Activated CD4-positive, alpha-beta T cell treated with anti-CD3 and anti-CD28 coated beads for 24 hours (primary cell): ENCODE data around the gene PLEKHA1.

ENCODE experiments used
- DNase-seq, 2 donors: peaks; one replicate each; pipeline ENCODE4 v3.0.0-alpha.2; 2020; ENCODE audit warnings: low read depth in 2 of 2

PLEKHA1 gene

DNA sequence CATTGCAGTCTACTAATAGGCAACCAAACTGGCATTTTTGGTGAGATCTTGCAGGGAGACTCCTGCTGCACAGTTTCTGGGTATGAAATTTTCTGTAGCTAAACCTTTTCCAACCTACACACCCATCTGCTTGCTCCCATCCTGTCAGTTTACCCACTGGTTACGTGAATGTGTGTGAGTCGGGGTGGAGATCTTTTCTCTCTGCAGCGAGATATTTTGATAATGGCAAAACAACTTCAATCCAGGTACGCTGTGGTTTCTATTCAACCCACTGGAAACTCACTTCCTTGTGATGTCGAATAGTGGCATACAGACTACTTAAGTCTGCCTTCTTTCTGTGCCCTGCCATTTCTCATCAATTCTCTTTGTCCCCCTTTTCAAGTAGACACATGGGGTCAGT, 4.5 kb downstream of the PLEKHA1 start:
- no peak for DNase-seq

DNA sequence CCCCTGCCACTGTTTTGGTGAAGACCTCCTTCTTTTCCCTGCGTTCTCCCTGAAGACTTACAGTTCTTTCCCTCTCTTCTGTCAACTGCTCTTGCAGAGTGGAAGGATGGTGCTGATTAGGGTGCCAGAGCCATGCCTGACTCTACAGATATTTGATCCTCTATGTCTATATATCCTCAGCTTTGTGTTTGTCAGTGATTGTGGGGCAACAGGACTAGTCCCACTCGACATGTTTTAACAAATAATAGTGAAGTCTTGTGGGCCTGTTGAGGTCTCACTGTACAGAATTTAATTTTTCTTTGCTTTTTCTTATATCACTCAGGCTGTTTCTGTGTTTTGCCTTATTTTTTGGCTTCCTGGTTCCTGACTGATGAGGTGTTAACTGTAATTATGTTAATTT, 5.0 kb downstream of the PLEKHA1 start:
- no peak for DNase-seq

DNA sequence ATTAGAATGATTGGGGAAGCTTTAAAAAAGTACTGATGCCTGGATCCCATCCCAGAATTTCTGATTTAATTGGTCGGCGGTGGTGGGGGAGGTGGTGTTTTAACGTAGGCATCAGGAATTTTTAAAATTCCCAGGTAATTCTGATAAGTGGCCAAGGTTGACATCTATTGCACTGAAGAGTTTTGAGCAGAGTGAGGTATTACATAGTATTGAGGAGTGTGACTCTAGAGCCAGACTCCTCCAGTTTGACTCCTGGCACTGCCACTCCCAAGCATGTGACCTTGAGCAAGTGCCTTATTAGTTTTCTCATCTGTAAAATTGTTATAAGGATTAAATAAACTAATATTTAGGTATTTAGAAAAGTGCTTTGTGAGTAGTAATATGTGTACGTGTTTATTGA, 6.2 kb downstream of the PLEKHA1 start:
- no peak for DNase-seq

DNA sequence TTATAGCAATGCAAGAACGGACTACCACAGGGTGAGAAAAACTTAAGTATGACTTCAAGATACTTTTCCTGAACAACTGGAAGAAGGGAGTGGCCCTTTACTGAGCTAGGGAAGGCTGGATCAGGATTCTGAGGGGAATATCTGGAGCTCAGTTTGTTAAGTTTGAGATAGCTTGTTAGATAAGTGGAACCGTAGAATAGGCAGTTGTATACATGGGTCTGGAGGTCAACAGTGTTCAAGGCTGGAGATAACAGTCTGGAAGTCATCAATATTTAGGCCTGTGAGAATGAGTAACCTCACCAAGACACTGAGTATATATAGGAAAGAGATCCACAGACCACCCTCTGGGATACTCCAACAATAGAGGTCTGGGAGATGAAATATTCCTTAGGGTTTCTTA, 7.2 kb downstream of the PLEKHA1 start:
- no peak for DNase-seq

DNA sequence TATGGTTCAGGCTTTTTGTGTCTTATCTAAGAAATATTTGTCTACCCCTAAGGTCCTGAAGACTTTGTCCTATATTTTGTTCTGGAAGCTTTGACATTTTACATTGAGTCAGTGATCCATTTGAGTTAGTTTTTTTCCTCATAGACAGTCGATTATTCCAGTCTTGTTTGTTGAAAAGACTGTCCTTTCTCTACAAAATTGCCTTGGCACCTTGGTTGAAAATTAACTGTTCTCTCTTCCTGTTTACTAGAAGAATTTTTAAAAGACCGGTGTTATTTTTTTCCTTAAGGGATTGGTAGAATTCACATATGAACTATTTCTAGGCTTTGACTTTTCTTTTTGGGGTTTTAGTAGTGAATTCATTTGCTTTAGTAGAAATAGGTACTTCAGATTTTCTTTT, 12.0 kb downstream of the PLEKHA1 start:
- no peak for DNase-seq

DNA sequence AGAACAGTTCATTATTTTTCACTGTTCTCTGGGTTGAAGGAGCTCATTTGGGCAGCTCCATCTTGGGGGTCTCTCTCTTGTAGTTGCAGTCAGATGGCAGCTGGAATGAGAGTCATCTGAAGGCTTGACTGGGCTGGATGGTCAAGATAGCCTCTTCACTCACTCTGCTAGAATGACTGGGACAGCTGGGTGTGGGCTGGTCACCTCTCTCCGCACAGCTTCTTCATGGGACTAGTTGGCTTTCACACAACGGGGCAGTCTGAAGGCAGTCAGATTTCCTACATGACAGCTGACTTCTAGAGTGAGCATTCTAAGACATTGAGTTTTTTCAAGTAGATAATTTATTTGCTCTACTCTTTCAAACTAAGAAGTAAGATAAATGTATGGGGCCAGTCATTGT, 13.1 kb downstream of the PLEKHA1 start:
- DNase-seq, result no peak

DNA sequence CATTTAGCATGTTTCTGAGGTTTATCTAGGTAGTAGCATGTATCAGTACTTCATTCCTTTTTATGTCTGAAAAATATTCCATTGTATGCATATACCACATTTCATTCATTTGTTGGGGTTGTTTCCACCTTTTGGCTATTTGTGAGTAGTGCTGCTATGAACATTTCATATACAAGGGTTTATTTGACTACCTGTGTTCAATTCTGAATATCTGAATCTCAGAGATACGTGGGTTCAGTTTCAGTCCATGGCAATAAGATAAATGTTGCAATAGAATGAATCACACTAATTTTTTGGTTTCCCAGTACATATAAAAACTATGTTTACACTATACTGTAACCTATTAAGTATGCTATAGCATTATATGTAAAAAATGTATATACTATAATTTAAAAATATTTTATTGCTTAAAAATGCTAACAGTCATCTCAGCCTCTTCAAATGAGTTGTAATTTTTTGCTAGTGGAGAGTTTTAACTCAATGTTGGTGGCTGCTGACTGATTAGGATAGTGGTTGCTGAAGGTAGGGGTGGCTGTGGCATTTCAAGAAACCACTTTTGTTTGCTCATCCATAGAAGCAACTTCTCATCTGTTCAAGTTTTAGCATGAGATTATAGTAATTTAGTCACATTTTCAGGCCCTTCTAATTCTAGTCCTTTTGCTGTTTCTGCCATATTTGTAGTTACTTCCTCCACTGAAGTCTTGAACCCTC, 13.9 kb downstream of the PLEKHA1 start:
- DNase-seq, result no peak

DNA sequence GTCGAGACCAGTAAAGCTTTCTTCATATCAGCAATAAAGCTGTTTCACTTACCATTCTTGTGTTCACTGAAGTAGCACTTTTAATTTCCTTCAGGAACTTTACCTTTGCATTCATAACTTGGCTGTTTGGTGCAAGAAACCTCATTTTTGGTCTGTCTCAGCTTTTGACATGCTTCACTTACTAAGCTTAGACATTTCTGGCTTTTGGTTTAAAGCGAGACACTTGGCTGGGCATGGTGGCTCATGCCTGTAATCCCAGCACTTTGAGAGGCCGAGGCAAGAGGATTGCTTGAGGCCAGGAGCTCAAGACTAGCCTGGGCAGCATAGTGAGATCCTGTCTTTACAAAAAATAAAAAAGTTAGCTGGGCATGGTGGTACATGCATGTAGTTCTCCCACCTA, 15.8 kb downstream of the PLEKHA1 start:
- no peak for DNase-seq

DNA sequence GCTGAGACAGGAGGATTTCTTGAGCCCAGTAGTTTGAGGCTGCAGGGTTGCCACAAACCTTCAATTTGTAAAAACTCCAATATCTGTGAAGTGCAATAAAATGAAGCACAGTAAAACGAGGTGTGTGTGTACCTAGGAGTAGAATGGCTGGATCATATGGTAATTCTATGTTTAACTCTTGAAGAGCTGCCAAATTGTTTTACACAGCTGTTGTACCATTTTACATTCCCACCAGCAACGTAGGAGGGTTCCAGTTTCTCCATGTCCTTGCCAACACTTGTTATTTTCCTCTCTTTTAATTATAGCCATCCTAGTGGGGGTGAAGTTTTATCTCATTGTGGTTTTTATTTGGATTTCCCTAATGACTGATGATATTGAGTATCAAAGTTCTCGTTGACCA, 16.2 kb downstream of the PLEKHA1 start:
- no peak for DNase-seq

DNA sequence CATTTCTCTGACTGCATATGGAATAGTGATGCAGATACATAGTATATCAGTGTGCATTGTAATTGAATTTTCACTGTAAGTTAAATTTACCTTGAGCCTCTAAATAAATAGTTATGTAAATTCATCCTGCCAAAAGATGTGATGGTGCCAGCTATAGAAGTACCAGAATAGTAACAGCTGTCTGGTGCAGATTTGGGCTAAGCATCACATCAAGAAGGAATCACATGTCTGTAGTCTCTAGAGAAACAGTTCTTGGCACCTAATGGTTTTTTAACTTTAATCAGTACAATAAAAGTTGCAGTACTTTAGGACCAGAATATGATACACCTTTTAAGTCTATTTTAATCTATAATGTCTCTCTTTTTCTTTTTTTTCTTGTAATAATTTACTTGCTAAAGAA, 17.4 kb downstream of the PLEKHA1 start:
- DNase-seq, result no peak

DNA sequence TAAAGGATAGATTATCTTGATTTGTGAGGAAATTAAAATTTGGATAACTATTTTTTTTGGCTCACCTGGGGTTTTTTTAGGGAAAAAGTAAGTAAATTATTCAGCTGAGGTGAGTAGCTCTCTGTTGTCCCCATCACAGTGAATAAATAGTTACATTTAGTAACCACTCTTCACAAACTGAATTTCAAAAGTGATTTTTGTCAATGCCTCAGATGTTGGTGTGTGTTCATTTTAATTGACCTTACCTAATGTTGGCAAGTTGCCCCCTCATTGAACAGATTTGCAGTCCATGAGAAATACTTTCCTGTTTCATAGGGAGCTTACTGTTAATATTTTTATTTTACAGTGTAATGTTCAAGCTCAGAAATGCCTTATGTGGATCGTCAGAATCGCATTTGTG, 18.3 kb downstream of the PLEKHA1 start:
- no peak for DNase-seq

DNA sequence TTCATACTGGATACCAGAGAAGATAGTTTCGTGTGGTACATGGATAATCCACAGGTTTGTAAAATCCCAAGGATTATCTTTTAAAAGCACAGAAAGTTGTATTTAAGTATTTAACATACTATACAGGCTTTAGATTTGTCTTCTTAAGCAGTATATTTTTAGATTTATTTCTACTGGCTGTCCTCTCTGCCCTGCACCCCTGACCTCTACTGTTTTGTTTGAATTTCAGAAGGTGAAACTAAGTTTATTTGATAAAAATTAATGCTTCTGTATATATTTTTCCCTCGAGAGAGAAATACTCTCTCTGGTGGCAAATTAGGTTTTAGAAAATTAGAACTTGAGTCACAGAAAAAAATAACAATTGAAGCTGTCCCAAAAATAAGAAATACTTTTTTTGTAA, 18.8 kb downstream of the PLEKHA1 start:
- no peak for DNase-seq

DNA sequence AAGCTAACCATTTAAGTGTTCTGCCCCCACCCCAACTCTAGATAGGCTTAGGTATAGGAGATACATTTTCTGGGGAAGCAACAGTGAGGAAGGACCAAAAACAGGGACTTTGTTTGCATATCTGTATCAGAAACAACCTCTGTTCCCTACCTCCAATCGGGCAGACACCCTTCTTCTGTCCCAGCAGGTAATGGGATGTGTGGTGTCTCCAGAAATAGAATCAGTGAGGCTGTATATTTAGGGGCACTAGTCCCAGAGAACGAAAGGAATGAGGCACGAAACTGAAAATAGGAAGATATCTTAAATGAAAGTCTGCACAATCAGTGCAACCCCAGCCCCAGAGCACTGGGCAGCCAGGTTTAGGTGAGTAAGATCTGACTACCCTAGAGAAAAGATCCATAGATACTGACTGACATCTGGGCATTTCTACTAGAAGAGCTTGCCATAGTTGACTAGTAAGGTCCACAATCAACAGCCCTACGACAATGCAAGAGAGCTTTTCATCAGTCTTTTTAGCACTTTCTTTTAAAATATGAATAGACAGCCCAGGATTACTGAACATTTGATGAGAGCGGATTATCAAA, 28.1 kb downstream of the PLEKHA1 start:
- no peak for DNase-seq

DNA sequence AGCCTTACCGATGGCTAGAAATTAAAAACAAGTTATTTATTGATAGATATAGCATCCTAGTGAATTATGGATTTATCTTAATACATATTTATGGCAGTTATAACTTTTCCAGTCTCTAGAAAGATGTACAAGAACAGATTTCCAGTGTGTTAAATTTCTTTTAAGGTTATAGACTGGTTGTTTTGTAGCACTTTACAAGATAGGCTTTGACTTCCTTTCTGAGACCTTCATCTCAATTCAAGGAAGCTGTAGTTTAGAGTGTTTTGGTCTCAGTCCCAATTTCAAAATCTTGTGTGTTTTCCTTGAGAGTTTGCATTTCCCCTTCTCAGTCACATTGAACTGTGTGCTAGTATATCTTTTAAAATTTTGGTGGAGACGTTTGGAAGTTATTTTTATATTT, 30.1 kb downstream of the PLEKHA1 start:
- no peak for DNase-seq

DNA sequence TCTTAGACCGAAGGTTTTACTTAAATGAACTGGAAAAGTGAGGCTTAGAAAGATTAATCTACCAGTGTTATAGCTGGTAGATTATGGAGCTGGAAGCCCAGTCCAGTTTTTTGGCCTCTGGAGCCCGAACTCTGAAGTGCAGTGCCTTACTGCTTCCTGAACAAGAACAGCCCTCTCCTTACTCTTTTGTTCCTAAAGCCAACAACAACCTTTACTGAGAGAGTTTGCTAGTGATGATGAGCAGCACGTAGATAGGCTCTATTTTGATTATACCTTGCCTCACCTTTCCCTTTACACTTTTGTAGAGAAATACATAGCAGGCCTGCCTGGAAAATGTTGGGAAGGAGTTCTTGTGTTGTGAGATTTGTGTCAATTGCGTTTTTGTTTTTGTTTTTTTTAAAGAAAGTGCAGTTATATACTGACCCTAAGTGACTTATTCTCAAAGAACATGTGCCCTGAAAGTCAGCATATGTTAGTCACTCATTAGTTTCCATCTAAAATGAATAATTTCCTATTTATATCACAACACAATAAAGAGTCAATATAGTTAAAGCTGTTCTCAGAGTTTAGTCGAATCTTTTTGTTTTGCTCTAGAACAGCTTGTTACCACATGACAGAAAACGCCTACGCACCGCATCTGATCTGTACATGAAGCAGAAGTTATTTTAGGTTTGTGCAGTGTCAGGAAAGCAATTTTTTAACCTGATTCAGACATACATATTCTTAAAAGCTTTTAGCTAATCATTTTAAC, 33.0 kb downstream of the PLEKHA1 start:
- DNase-seq, result peak in 1 of 2 donors; percentile 52

DNA sequence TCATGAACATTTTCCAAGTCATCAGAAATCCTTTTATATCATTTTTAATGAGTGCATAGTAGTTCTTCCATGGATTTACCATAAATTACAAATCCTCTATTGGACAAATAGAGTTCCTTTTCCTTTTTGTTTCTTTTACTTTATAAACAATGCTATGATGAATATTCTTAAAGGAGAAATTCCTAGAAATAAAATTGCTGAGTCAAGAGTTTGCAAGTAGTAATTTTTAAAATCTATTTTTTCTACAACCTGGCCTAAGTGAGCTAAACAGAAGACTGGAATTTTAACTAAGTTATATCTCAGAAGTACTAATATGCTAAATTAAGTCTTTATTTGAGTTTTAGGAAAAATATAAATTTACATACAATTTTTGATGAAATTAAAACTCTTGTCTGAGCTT, 38.8 kb downstream of the PLEKHA1 start:
- DNase-seq, result no peak

DNA sequence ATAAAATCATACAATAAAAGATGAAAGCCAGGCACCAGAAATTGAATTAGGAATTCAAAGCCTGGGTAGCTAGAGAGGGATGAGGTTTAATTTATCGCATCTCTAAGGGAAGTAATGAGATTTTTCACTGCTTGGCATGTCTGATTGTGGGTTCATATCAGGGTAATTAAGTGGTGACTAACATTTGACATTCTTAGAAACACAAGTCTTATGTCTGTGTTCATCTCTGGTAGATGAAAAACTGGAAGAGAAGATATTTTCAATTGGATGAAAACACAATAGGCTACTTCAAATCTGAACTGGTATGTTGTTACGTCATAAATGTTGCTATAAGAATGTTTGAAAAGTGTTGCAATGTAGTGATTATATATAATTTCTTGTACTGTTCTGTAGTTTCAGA, 43.2 kb downstream of the PLEKHA1 start:
- no peak for DNase-seq

DNA sequence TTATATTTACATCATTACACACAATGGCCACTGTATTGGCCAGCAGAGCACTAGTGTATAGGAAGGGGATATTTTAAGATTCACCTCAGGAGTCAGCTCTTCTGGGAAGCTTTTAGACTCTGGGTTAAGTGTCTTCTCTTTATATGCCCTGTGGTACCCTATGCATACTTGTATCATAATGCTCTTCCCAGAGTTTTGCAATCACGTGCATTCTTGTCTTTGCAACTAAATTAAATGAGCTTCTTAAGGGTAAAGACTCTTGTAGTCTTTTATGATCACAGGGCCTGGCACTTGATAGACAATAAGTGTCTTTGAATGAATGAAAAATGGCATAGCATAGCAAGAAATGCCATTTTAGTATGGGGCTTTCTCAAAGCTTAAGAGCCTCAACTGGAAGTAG, 44.5 kb downstream of the PLEKHA1 start:
- no peak for DNase-seq

DNA sequence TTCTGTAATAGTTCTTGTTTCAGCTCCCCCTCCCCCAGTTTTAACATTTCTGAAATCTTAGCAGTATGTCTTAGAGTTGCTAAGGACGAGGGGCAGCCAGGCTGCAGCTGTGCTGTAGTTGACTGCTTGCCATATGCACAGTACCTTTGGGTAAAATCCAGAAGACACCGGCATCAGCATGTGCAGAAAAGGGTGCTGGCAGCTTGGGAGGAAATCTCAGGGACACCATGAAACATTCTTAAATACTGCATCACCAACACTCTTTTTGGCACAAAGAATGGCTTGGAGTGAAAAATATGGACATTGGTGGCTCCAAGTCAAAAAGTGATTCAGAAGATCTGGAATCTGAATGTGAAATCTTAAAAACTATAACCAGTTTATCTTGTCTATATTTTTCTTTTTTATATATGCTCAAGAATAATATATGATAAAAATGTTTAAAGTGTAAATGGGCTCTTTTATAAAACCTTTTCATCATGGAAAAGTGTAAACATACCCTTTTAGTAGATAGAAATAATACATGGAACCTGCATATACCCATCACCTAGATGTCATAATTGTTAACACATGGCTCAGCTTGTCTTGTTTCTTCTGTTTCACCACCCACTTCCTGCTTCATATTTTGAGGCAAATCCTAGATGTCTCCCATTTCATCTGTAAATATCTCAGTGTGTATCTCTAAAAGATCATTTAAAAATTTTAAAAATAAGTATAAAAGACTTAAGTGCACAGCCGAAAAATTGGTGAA, 45.5 kb downstream of the PLEKHA1 start:
- DNase-seq, result no peak

DNA sequence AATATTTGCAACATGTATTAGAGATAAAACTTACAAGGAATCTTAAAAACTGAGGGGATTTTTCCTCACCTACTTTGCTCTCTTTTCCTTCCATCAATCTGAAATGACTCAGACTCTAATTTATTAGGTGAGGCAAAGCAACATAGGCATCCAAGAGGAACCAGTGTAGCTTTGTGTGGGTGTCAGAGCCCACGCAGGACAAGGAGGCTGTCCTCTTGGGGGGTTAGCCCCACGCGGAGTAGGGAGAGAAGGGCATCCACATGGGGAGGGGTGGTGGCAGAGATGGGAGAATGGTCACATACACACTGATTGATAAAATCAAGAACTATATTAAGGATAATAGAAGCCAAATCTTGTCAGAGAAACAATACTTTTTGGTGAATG, 46.1 kb downstream of the PLEKHA1 start:
- no peak for DNase-seq

DNA sequence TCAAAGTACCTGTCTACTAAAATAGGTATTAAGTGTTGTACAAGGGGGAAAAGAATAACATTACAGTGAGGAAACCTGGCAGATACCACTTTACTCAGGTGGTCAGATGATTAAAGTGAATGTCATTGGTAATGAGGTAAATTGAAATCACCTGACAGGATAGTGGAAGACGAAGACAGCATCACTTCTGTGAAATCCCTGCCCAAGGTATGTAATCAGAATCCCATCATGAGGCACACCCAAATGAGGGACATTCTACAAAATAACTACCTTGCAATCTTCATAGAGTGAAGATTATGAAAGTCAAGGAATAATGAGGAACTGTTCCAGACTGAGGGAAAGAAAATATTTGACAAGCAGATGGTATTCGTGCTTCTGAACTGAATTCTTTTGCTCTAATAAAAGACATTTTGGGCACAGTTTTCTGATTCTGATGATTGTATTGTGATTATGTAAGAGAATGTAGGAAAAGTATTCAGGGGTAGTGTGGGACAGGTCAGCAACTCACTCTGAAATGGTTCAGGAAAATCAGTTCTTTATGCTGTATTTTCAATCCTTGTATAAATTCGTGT, 46.6 kb downstream of the PLEKHA1 start:
- DNase-seq, result no peak

DNA sequence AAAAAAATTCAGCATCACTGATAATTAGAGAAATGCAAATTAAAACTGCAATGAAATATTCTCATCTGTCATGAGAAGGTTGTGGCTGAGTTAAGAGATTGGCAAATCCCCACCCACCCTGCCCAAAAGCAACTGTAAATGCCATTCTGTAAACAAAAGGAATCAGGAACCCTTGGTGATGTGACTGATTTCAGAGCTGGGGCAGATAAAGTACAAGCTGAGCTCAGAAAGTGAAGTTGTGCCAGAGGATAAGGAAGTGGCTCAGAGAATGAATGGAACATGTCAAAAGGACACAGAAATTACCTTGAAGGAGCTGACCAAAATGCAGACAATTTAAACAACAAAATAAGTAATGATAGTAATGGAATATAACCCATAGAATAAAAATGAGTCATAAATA, 47.2 kb downstream of the PLEKHA1 start:
- DNase-seq, result no peak
